Karpas-422 (cell line): ENCODE data around the gene CD2. TPM values are rescaled to one million over a fixed set of nuclear protein-coding genes. Genes with fewer than 3 reads are reported as not detected.

Experiments
- DNase-seq: peaks from one replicate; pipeline ENCODE4 v3.0.0-alpha.2; 2015
- H2AFZ ChIP-seq: fragments of 200-600 bp; sonication (generic); 2 replicates; pipeline ENCODE4 v1.6.1; 2014; ENCODE audit warnings: antibody characterized with exemption, low read length, mixed read lengths
- H3K27ac ChIP-seq: fragments of 200-600 bp; sonication (generic); 2 replicates; pipeline ENCODE4 v1.5.1; 2014; ENCODE audit warnings: mild to moderate bottlenecking, low read length, moderate library complexity
- H3K27me3 ChIP-seq: fragments of 200-600 bp; sonication (generic); 2 replicates; pipeline ENCODE4 v1.6.1; 2014; ENCODE audit warnings: low read length, mixed read lengths
- H3K36me3 ChIP-seq: fragments of 200-600 bp; sonication (generic); 2 replicates; pipeline ENCODE4 v1.6.1; 2014; ENCODE audit warnings: low read length, mixed read lengths; ENCODE audit not compliant: insufficient read depth
- H3K4me1 ChIP-seq: fragments of 200-600 bp; sonication (generic); 2 replicates; pipeline ENCODE4 v1.6.1; 2014; ENCODE audit warnings: mild to moderate bottlenecking, low read length, mixed read lengths
- H3K4me2 ChIP-seq: fragments of 200-600 bp; sonication (generic); 2 replicates; pipeline ENCODE4 v1.6.1; 2014; ENCODE audit warnings: low read length, low read depth, mild to moderate bottlenecking; ENCODE audit not compliant: poor library complexity, severe bottlenecking
- H3K4me3 ChIP-seq: fragments of 200-600 bp; sonication (generic); 2 replicates; pipeline ENCODE4 v1.5.1; 2014; ENCODE audit warnings: mild to moderate bottlenecking, antibody characterized with exemption, low read length, mixed read lengths
- H3K79me2 ChIP-seq: fragments of 200-600 bp; sonication (generic); 2 replicates; pipeline ENCODE4 v1.6.1; 2014; ENCODE audit warnings: mild to moderate bottlenecking, low read length, mixed read lengths
- H3K9ac ChIP-seq: fragments of 200-600 bp; sonication (generic); 2 replicates; pipeline ENCODE4 v1.6.0; 2014; ENCODE audit warnings: low read length
- H3K9me2 ChIP-seq: fragments of 200-600 bp; sonication (generic), shearing (Covaris generic); replicated peaks from 2 replicates; pipeline ENCODE4 v1.6.0; 2014; ENCODE audit warnings: mild to moderate bottlenecking, low read length, moderate library complexity; ENCODE audit not compliant: insufficient read depth
- H3K9me3 ChIP-seq: fragments of 300-700, 200-600 bp; sonication (generic); 2 replicates; pipeline ENCODE4 v1.6.1; 2014; ENCODE audit warnings: low read length, mixed read lengths
- H4K20me1 ChIP-seq: fragments of 200-600 bp; sonication (generic); 2 replicates; pipeline ENCODE4 v1.6.1; 2014; ENCODE audit warnings: mild to moderate bottlenecking, antibody characterized with exemption, low read length, low read depth; ENCODE audit not compliant: insufficient read depth
- total RNA-seq: library from RNA; depleted of rRNA; stranded (reverse); fragments of >200 nt; shearing (Covaris generic); gene quantifications from 2 replicates; pipeline ENCODE4 v1.2.3, GENCODE V29; 2014; ENCODE audit warnings: low replicate concordance

CD2 gene
- total RNA-seq, 1 experiment from 2014 or later, result not detected

DNA sequence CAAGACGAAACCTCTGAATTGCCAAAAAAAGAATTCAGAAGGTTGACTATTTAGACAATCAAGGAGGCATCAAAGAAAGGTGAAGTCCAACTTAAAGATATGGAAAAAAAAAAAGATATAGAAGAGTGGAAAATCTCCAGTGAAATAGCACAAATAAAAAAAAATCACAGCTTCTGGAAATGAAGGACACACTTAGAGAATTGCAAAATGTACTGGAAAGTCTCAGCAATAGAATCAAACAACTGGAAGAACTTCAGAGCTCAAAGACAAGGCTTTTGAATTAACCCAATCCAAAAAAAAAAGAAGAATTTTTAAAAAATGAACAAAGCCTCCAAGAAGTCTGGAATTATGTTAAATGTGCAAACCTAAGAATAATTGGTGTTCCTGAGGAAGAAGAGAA lies 31.8 kb downstream of the CD2 start:
- H3K4me3 ChIP-seq, result no peak overlapping the region
- H3K9me2 ChIP-seq, result no peaks in the 10 kb centered on the region
- no peaks in the 10 kb centered on the region for H3K9me3 ChIP-seq
- H3K79me2 ChIP-seq, result no peaks in the 10 kb centered on the region
- no peak overlapping the region for H2AFZ ChIP-seq
- H3K9ac ChIP-seq, result no peak overlapping the region
- H3K27me3 ChIP-seq, result no peaks in the 10 kb centered on the region
- DNase-seq, result no peak
- no peaks in the 10 kb centered on the region for H4K20me1 ChIP-seq
- H3K4me1 ChIP-seq, result no peaks in the 10 kb centered on the region
- H3K36me3 ChIP-seq, result no peaks in the 10 kb centered on the region
- no peak overlapping the region for H3K4me2 ChIP-seq
- H3K27ac ChIP-seq, result no peak overlapping the region

DNA sequence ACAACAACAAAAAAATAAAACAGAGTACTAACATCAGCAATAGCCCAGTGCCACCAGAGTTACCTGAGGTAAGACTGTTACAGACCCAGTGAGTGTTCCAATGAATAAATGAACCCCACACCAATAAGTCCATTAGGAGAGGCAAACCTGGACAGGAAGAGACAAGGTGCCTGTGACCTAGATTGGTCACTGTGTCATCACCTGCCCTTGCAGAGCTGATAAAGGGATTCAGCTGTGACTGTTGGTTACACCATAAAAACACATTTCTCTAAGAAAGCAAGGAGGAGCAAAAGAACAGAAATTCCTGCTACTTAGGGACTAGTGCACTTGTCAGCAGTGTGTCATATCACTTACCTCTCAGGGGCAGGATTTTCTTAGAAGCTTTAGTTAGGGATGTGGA lies 37.5 kb downstream of the CD2 start:
- Histone ChIP-seq H2AFZ (no peak overlapping the region), H3K27ac (no peak overlapping the region), H3K4me2 (no peak overlapping the region), H3K79me2 (no peaks in the 10 kb centered on the region), H3K9me3 (no peaks in the 10 kb centered on the region), H3K9ac (no peak overlapping the region), H3K36me3 (no peaks in the 10 kb centered on the region), H3K4me1 (no peaks in the 10 kb centered on the region), H4K20me1 (no peaks in the 10 kb centered on the region), H3K4me3 (no peak overlapping the region), H3K9me2 (no peaks in the 10 kb centered on the region), H3K27me3 (no peaks in the 10 kb centered on the region)
- no peak for DNase-seq

DNA sequence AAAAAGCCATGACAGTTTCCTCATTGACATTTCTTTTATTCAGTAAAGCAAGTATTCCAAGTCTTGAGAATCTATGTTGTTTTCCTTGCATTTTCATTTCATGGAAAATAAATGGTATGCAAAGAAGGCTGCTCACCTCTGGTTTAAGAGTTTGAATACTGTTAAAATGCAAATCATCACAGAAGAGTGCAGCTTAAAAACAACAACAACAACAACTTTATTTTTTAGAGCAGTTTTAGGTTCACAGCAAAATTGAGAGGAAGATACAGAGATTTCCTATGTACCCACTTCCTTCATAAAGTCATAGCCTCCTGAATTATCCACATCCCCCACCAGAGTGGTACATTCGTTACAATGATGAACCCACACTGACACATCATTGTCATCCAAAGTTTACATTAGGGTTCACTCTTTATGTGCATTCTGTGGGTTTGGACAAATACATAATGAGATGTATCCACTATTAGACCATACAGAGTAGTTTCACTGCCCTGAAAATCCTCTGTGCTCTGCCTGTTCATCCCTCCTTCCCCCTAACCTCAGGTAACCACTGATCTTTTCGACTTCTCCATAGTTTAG lies 39.2 kb downstream of the CD2 start:
- no peak for DNase-seq
- no peak overlapping the region for H3K4me3 ChIP-seq
- no peak overlapping the region for H3K9ac ChIP-seq
- H3K79me2 ChIP-seq, result no peaks in the 10 kb centered on the region
- H4K20me1 ChIP-seq, result no peaks in the 10 kb centered on the region
- no peaks in the 10 kb centered on the region for H3K36me3 ChIP-seq
- no peak overlapping the region for H3K27ac ChIP-seq
- H2AFZ ChIP-seq, result no peak overlapping the region
- no peaks in the 10 kb centered on the region for H3K9me3 ChIP-seq
- H3K4me1 ChIP-seq, result no peaks in the 10 kb centered on the region
- no peak overlapping the region for H3K4me2 ChIP-seq
- no peaks in the 10 kb centered on the region for H3K27me3 ChIP-seq
- no peaks in the 10 kb centered on the region for H3K9me2 ChIP-seq

DNA sequence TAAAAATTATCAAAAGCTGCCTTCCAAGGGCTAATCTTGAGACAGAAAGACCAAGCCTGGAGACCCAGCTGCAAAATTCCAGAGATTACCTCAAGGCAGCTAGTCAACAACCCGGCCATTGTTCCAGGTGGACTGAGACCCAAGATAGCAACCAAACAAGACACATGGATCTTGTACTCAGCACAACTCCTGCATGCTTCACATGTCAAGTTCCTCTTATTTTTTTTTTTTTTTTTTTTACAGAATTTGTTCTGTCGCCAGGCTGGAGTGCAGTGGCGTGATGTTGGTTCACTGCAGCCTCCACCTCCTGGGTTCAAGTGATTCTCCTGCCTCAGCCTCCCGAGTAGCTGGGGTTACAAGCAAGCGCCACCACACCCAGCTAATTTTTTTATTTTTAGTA lies 40.1 kb downstream of the CD2 start:
- Histone ChIP-seq H3K27me3 (no peaks in the 10 kb centered on the region), H4K20me1 (no peaks in the 10 kb centered on the region), H3K4me2 (no peak overlapping the region), H3K9me3 (no peaks in the 10 kb centered on the region), H3K9me2 (no peaks in the 10 kb centered on the region), H3K79me2 (no peaks in the 10 kb centered on the region), H3K9ac (no peak overlapping the region), H3K4me1 (no peaks in the 10 kb centered on the region), H3K4me3 (no peak overlapping the region), H3K27ac (no peak overlapping the region), H3K36me3 (no peaks in the 10 kb centered on the region), H2AFZ (no peak overlapping the region)
- DNase-seq, result no peak

DNA sequence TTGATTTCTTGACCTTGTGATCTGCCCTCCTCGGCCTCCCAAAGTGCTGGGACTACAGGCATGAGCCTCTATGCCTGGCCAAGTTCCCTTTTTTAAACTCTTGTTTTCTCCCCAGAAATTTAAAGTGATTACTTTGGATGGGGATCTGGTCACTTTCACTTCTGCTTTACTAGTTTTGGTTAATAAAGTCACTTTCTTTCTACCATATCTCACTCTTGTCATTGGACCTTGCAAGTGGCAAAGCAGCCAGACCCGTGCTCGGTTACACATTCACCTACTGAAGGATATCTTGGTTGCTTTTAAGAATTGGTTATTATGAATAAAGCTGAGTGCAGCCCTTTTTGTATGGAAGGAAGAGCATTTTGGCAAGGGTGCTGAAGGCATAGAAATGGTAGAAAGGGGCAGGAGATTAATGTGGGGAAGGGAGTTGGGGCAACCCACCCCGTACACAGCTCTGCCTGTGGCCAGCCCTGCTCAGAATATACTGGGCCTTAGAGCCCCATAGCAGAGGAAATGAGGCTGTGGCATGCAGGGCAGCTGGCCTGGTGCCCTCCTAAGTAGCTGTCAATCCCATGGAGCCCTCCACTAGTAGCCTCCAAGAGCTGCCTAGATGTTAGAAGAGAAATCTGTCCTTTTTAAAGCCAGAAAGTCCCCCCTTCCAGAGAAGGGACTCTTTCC lies 40.7 kb downstream of the CD2 start:
- no peaks in the 10 kb centered on the region for H3K9me3 ChIP-seq
- no peaks in the 10 kb centered on the region for H3K9me2 ChIP-seq
- H2AFZ ChIP-seq, result no peak overlapping the region
- no peaks in the 10 kb centered on the region for H3K27me3 ChIP-seq
- H4K20me1 ChIP-seq, result no peaks in the 10 kb centered on the region
- no peak overlapping the region for H3K4me3 ChIP-seq
- H3K36me3 ChIP-seq, result no peaks in the 10 kb centered on the region
- H3K27ac ChIP-seq, result no peak overlapping the region
- H3K4me1 ChIP-seq, result no peaks in the 10 kb centered on the region
- no peak overlapping the region for H3K4me2 ChIP-seq
- H3K9ac ChIP-seq, result no peak overlapping the region
- no peaks in the 10 kb centered on the region for H3K79me2 ChIP-seq
- DNase-seq, result no peak

DNA sequence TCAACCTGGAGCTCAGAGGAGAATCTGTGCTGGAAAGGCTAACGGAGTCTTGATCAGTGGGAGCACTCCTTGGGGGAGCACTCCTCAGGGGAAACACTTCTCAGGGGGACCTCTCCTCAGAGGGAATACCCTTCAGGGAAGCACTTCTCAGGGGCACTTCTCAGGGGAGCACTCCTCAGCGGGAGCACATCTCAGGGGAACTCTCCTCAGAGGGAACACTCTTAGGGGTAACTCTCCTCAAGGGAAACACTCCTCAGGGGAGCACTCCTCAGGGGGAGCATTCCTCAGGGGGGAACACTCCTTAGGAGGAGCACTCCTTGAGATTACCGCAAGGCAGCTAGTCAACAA lies 41.2 kb downstream of the CD2 start:
- Histone ChIP-seq H3K9me2 (no peaks in the 10 kb centered on the region), H2AFZ (no peak overlapping the region), H3K36me3 (no peaks in the 10 kb centered on the region), H3K4me3 (no peak overlapping the region), H3K9ac (no peak overlapping the region), H3K4me2 (no peak overlapping the region), H4K20me1 (no peaks in the 10 kb centered on the region), H3K27me3 (no peaks in the 10 kb centered on the region), H3K4me1 (no peaks in the 10 kb centered on the region), H3K9me3 (no peaks in the 10 kb centered on the region), H3K27ac (no peak overlapping the region), H3K79me2 (no peaks in the 10 kb centered on the region)
- no peak for DNase-seq

DNA sequence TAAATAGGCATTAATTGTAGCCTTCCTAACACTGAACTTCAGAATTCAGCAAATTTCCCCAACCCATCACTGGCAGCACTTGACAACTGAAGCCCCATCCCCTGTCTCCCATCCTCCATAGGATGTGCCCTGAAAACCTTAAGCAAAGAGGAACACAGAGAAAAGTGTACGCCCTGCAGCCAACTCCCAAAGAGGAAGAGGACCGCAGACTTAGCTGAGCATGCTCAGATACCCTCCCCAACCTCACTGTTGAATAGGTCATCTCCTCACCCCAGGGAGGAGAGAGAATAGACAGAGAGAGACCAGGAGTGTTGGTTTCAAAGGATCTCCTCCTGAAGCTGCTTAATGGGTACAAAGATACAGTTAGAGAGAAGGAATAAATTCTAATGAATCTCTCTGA lies 50.5 kb downstream of the CD2 start:
- Histone ChIP-seq H3K36me3 (no peaks in the 10 kb centered on the region), H4K20me1 (no peaks in the 10 kb centered on the region), H3K4me3 (no peak overlapping the region), H3K79me2 (no peaks in the 10 kb centered on the region), H3K27ac (no peak overlapping the region), H3K9ac (no peak overlapping the region), H2AFZ (no peak overlapping the region), H3K9me2 (no peaks in the 10 kb centered on the region), H3K4me2 (no peak overlapping the region), H3K9me3 (no peaks in the 10 kb centered on the region), H3K27me3 (no peaks in the 10 kb centered on the region), H3K4me1 (no peaks in the 10 kb centered on the region)
- no peak for DNase-seq

DNA sequence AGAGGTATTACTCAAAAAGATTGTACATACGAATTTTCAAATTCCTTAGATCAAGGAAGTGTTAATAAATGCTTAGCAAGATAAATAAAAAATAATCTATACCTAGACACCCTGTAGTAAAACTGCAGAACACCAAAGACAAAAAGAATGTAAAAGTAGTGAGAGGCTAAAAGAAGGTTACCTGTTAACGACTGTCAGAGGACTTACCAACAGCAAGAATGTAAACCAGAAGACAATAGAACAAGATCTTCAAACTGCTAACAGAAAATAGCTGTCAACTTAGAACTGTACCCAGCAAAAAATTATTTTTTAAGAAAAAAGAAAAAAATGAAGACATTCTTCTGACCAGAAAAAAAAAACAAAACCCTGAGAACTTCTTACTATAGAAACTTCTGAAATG lies 51.2 kb downstream of the CD2 start:
- Histone ChIP-seq H2AFZ (no peak overlapping the region), H3K27ac (no peak overlapping the region), H3K27me3 (no peaks in the 10 kb centered on the region), H3K9ac (no peak overlapping the region), H3K4me3 (no peak overlapping the region), H3K4me1 (no peaks in the 10 kb centered on the region), H3K79me2 (no peaks in the 10 kb centered on the region), H3K9me3 (no peaks in the 10 kb centered on the region), H4K20me1 (no peaks in the 10 kb centered on the region), H3K9me2 (no peaks in the 10 kb centered on the region), H3K36me3 (no peaks in the 10 kb centered on the region), H3K4me2 (no peak overlapping the region)
- DNase-seq, result no peak
